Urothelium cell line (cell line): Measurements from ENCODE around the gene VAV1.
"Not testable (repeated sequence)": the region's sequence is repeated elsewhere in the genome, so short reads cannot be mapped to it uniquely, and the experiment has no call there.

Experiments used
- DNase-seq: peaks from one replicate; pipeline ENCODE4 v3.0.0; 2011; ENCODE audit warnings: low spot score, mixed read lengths
- FAIRE-seq: peaks from 2 replicates; lab custom pipeline; 2011; peaks lifted over from hg19 to GRCh38; lab: Jason Lieb, UNC

Gene VAV1

DNA sequence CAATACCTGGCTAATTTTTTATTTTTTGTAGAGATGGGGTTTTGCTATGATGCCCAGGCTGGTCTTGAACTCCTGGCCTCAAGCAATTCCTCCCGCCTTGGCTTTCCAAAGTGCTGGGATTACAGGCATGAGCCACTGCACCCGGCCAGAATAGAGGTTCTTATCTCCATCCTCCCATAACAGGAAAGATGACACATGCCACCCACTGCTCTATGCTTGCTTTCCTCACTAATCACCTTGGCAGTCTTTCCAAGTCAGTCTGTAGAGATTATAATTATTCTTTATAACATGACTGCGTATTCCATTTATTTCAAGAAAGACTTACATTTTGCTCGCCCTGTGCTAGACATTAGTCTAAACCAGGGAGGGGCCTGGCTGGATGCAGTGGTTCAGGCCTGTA, 6.7 kb downstream of the VAV1 start:
- DNase-seq (no peak), FAIRE-seq (no peak)

DNA sequence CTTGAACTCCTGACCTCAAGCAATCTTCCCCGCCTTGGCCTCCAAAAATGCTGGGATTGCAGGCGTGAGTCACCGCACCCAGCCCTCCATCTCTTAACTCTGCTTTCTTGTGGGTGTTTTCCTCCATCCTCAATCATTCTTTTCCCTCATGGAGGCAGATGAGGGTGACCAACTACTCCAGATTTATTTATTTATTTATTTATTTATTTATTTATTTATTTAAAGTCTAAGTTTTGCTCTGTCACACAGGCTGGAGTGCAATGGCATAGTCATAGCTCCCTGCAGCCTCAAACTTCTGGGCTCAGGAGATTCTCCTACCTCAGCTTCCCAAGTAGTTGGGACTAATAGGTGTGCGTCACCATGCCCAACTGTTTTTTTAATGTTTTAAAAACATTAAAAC, 14.9 kb downstream of the VAV1 start:
- DNase-seq (no peak), FAIRE-seq (no peak)

DNA sequence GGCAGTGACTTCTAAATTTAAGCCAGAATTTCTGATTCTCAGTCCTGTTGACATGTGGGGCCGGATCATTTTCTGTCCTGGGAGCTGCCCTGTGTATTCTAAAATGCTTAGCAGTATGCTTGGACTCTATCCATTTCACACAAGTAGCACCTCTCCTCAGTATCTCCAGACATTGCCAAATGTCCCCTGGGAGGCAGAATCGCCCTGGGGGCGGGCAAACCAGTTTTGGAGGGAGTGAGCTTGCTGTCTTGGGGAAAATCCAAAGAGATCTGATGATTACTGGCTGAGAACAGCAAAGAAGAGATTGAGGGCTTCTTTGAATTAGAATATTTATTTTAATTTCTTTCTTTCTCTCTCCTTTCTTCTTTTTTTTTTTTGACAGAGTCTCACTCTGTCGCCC, 16.4 kb downstream of the VAV1 start:
- FAIRE-seq, result no peak
- no peak for DNase-seq

DNA sequence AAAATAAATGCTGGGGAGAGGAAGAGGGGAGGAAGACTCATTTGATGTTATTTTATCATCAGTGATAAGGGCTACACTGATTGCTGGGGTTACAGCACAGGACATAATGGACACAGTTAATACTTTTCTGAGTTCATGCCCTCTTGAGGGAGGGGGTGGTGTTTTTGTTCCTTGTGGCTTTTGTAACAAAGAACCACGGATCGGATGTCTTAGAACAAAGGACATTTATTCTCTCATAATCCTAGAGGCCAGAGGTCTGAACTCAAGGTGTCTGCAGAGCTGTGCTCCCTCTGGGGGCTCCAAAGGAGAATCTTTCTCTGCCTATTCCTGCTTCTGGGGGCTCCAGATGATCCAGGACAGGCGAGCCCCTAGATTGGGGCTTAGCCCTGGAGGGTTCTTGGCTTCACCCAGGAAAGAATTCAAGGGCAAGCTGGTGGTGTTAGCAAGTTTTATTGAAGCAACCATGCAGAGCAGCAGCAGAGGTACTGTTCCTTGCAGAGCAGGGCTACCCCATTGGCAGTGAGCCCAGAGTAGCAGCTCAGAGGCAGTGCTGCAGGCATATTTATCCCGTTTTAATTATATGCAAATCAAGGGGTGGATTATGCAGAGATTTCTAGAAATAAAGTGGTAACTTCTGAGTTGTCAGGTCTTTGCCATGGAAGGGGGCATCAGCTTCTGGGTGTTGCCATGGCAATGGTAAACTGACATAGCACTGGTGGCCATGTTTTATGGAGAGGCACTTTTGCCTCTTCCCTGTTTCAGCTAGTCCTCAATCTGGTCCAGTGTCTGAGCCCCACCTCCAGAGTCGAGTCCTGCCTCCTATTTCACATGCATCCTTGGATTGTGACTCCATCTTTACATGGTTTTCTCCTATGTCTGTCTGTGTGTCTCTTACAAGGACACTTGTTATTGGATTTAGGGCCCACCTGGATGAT, 18.0 kb downstream of the VAV1 start:
- no peak for FAIRE-seq
- DNase-seq, result no peak

DNA sequence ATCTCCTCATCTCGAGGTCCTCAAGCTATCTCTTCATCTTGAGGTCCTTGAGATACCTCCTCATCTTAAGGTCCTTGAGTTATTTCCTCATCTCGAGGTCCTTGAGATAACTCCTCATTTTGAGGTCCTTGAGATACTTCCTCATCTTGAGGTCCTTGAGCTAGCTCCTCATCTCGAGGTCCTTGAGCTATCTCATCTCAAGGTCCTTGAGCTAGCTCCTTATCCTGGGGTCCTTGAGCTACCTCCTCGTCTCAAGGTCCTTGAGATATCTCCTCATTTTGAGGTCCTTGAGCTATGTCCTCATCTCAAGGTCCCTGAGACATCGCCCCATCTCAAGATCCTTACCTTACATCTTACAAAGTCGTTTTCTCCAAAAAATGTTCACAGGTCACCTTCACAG, 18.7 kb downstream of the VAV1 start:
- DNase-seq, result no peak

DNA sequence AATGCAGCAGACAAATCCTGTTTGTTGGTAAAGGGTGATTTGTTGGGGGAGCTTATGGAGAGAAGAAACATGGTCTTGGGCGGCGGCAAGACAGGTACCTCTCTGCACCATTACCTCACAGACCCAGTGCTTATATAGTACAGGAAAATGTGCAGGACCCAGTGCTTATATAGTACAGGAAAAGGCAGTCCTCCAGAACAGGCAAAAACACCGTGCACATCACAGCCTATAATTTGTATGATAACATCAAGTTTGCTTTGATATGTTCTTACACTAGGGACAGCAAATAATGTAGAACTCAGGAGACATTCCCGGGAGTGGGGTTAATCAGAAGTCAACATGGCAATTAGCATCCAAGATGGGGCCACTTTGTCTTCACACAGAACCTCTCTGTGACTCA, 20.9 kb downstream of the VAV1 start:
- DNase-seq (no peak), FAIRE-seq (no peak)

More for the DNA sequence above, 18.7 kb downstream of the VAV1 start:
- no peak for FAIRE-seq

DNA sequence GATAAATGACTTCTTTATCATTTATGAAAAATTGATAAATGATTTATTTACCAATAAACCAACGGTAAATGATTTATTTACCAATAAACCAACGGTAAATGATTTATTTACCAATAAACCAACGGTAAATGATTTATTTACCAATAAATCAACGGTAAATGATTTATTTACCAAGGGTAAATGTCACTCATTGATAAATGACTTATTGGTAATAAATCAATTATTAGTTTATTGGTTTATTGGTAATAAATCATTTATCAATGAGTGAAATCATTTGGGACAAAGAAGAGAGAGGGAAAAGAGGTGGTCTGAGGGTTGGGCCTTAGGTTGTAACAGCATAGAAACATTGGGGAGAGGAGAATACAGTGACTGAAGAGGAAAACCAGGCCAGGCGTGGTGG, 21.5 kb downstream of the VAV1 start:
- FAIRE-seq, result no peak
- no peak for DNase-seq

DNA sequence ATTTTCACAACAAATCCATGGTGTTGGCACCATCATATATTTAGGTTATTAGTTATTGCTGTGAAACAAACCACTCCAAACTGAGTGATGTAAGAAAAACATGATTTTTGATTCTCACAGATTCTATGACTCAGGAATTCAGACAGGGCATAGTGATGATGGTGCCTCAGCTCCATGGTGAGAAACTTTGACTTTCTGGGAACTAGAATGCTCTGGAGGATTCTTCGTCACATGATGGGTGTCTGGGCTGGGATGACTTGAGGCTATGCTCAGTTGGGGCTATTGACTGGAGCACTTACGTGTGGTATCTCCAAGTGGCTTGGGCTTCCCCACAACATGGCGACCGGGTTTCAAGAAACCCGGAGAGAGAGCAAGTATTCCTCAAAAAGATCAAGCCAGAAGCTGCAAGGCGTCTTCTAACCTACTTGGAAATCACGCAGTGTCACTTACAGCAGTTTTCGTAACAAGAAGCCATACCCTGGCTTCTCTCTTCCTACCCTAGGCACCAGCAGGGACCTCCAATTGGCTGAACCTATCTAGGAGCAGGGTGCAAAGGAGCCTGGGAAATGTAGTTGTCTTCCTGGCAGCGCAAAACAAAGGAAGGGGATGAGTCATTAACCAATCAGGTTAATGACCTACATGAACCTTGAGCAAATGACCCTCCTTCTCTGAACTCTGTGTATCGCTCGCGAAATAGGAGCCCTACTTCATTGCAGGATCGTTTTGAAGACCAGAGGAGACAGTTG, 22.4 kb downstream of the VAV1 start:
- FAIRE-seq, result no peak
- DNase-seq, result no peak

DNA sequence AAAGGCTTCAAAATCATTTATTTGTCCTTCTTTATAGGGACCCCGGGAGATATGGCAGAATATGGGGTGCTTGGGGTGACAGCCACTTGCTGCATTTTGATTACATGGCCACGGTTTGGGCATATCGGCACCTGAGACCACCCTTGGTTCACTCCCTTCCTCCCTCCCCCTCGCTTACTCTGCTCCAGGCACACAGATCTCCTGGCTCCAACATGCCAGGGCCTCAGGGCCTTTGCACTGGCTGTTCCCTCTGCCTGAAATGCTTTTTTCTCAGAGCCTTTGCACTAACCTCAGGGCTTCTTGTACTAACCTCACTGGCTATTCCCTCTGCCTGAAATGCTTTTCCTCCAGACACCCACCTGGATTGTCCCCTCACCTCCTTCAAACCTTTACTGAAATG, 23.8 kb downstream of the VAV1 start:
- DNase-seq (no peak), FAIRE-seq (no peak)

DNA sequence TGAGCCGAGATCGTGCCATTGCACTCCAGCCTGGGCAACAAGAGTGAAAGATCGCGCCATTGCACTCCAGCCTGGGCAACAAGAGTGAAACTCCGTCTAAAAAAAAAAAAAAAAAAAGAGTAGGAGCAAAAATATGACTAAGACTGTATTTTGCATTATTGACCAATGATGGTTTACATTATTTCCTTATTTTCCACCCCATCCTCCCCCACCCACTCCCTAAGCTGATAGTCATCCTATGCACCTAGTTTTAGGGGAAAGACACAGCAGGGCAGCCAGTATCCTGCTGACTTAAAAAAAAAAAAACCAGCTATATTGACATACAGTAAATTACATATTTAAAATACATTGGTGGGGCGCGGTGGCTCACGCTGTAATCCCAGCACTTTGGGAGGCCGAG, 25.1 kb downstream of the VAV1 start:
- FAIRE-seq (no peak), DNase-seq (no peak)

DNA sequence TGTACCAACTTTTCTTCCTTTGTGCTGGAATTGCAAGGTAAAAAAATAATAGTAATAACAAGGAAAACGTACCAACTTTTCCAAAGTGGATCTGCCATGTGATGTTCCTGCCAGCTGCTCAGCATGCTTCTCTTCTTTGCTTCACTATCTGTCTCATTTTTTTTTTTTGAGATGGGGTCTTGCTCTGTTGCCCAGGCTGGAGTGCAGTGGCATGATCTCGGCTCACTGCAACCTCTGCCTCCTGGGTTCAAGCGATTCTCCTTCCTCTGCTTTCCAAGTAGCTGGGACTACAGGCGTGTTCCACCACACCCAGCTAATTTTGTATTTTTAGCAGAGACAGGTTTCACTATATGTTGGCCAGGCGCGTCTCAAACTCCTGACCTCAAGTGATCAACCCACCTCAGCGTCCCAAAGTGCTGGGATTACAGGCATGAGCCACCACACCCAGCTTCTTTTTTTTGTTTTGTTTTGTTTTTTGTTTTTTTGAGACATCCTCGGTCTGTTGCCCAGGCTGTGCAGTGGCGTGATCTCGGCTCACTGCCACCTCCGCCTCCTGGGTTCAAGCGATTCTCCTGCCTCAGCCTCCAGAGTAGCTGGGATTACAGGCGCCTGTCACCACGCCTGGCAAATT, 27.8 kb downstream of the VAV1 start:
- not testable (repeated sequence) for FAIRE-seq, DNase-seq

DNA sequence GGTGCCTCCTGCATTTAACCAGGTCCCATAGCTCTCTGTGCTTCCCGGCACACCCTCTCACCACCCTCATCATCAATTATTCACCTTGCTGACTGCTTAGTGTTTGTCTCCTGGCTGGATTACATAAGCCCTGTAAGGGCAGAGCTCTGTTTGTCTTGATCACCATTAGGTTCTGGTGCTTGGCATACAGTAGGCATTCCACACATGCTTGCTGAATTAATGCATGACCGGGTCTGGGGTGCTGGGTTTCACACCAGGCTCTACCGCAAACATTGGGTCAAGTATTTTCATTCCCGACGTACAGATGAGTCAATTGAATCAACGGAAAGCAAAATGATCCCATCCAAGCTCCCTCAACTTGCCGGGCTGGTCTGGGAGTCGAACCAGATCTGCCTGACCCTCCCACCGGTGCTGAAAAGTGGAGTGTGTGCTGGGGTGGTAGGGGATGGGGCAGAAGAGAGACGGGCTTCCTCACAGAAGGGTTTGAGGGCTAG, 28.5 kb downstream of the VAV1 start:
- FAIRE-seq, result peak; percentile 69
- DNase-seq, result peak; percentile 65

DNA sequence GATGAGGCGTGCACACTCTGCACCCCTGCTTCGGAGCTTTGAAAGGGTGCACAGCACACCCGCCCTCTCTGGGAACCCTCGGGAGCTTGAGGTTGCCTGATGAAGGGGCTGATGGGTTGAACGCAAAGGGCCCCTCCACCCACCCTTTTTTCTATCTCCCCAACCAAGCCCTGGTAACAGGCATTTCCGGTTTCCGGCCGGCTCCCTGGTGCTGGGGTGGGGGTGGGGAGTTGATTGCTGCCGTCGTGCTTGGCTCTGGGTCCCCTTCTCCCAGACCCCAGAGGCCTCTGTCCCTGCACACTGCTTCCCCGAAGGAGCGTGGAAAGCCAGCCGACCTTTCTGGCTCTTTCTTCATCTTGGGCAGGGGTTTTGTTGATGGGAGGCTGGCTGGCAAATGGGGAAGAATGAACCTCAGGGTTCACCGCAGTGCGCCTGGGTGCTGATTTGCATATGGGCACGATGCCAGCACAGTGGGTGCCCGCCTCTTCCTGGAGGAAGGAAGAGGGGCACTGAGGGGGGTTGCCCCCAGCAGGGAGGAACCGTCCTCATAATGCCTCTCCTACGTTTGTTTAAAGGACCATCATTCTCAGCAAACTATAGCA, 29.1 kb downstream of the VAV1 start:
- peak; percentile 73 for DNase-seq
- no peak for FAIRE-seq

DNA sequence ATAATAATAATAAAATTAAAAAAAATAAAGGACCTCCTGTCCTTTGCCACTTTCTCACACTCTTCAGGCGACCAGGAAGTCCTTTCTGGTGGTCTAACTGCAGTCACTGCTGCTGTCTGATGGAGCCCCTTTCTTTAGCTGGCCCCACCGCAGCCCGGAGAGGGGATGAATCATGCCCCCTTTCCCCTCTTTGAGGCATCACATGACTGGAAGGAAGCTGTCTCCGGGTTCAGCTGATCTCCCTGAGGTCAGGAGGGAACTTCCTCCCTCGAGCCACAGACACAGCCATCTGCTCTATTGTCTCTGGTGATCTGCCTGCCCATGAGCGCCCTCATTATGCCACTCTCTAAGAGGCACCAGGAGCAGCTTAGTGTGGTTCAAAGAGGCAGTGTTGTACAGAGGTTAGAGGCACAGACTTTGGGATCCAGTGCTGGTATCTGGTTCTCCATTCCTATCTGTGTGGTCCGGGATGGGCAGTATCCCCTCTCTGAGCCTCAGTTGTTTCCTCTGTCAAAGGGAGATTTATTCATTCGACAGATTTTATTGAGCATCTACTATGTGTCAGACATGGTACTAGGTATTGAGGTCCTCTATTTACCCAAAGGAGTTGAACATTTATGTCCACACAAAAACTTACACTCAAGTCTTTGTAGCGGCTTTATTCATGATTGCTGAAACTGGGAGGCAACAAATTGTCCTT, 30.0 kb downstream of the VAV1 start:
- FAIRE-seq, result no peak

DNA sequence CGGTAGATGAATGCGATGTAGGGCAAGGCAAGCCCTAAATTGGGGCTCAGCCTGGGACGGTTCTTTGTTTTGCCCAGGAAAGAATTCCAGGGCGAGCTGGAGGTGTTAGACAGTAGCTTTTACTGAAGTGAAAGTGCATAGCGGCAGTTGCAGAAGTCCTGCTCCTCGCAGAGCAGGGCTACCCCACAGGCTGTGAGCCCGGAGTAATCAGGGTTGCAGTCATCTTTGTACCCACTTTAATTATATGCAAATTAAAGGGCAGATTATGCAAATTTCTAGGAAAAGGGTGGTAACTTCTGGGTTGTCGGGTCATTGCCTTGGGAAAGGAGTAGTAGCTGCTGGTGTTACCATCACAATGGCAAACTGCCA, 30.5 kb downstream of the VAV1 start:
- FAIRE-seq (no peak), DNase-seq (no peak)

More for the DNA sequence above, 30.0 kb downstream of the VAV1 start:
- DNase-seq, result peak; percentile 33

DNA sequence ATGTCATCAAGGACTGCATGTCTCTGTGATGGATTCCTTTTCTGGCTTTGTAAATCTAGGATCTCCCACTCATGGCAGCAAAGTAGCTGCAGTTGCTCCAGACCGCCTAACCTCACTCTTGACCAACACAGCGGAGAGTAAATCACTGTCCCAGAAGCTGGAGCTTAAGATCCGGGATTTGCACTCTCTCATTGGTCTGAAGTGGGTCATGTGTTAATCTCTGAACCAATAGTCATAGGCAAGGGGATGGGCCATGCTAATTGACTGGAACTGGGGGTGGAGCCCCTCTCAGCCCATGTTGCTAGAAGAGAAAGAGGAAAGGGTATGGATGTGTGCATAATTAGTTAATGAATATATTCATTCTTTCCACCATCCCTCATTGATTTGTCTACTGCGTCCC, 34.0 kb downstream of the VAV1 start:
- no peak for FAIRE-seq
- no peak for DNase-seq

DNA sequence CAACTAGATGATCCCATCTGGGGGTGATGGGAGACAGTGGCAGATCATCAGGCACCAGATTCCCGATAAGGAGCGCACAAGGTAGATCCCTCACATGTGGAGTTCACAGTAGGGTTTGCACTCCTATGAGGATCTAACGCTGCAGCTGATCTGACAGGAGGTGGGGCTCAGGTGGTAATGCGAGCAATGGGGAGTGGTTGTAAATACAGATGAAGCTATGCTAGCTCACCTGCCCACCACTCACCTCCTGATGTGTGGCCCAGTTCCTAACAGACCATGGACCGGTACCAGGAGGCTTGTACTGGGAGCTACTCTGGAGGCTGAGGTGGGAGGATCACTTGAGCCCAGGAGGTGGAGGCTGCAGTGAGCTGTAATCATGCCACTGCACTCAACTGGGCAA, 34.8 kb downstream of the VAV1 start:
- FAIRE-seq, result no peak

DNA sequence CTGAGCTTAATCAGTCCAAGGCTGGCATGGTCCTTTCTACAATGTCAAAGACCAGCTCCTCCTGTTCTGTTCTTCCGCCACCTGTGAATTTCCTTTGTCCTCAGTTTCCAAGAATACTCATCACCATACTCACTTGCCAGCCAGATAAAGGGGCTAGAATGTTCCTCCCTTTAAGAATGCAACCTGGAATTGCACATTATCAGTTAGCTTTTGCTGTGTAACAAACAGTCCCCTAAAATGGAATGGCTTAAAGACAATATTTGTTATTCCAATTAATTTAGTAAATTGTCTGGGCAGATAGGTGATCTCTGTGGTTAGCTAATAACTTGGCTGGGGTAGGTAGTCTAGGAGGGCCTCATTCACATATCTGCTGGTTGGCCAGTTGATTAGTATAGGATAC, 36.0 kb downstream of the VAV1 start:
- no peak for DNase-seq
- no peak for FAIRE-seq

More for the DNA sequence above, 34.8 kb downstream of the VAV1 start:
- DNase-seq, result no peak

DNA sequence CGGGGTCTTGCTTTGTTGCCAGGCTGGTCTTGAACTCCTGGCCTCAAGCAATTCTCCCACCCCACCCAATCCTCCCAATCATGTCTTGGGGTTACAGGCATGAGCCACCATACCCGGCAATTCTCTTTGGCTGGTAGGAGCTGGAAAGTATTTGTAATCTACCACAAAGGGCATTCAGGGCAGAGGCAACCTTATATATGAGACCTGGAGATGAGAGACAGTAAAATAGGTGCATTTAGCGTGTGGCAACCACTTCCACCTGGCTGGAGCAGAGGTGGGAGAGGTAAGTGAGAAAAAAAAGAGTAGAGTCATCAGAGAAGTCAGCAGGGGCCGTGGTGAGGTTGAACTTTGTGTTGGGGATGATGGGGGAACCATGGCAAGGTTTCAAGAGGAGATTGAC, 36.8 kb downstream of the VAV1 start:
- FAIRE-seq (no peak), DNase-seq (no peak)

DNA sequence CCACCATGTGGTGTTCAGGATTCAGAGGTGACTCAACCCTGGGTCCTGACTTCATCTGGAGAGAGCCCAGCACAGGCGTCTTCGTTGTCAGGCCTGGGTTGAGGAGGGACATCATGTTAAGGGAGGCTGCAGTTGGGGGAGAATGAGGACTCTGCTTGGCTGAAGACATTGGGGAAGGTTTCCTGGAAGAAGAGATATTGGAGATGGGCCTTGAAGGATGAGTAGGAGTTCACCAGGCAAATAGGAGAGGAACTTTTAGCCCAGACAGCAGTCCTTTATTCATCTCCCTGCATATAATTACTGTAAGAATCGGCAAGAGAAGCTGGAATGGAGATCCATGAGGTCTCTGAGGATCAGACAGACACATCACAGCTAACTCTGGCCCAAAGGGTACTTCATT, 38.9 kb downstream of the VAV1 start:
- FAIRE-seq (no peak), DNase-seq (no peak)
